ENCODE measurements around the gene CALCOCO1.

CALCOCO1 gene

DNA sequence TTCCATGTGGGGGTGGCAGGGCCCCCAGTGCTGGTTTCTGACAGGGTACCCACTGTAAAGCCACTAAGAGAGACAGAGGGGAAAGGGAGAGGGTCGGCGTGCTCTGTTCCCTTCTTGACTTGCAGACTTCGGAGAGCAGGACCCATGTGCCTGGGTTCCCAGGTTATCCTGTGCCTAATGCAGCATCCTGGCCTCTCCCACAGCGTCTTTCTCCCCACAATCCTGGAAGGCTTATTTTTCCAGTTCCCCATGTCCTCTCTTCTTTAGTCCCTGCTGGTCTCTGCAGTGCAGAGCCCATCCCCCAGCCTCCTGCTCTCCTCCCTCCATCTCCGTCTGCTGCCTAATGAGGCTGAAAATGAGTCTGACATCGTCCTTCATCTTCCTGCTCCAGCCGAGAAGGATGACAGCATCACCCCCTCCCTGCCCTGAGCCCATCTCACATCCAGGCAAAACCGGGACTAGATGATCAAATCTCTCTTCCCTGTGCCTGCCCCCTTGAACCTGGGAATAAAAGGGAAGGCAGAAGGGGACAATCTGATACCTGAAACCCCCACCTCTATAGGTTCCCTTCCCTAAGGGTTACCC lies 15.1 kb downstream of the CALCOCO1 start:
- H3K4me3 ChIP-seq (ENCODE audit: low read depth, low read length): no peak overlapping the region
- TF ChIP-seq, protein P1, sequence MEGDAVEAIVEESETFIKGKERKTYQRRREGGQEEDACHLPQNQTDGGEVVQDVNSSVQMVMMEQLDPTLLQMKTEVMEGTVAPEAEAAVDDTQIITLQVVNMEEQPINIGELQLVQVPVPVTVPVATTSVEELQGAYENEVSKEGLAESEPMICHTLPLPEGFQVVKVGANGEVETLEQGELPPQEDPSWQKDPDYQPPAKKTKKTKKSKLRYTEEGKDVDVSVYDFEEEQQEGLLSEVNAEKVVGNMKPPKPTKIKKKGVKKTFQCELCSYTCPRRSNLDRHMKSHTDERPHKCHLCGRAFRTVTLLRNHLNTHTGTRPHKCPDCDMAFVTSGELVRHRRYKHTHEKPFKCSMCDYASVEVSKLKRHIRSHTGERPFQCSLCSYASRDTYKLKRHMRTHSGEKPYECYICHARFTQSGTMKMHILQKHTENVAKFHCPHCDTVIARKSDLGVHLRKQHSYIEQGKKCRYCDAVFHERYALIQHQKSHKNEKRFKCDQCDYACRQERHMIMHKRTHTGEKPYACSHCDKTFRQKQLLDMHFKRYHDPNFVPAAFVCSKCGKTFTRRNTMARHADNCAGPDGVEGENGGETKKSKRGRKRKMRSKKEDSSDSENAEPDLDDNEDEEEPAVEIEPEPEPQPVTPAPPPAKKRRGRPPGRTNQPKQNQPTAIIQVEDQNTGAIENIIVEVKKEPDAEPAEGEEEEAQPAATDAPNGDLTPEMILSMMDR (IDR thresholded peaks at IDR 0.05; ENCODE audit: borderline replicate concordance, insufficient read depth, low read depth, low read length): no peak

GRCh38 chr12:53710091-53710490 lies 17.2 kb downstream of the CALCOCO1 start:
- no peak overlapping the region for H3K4me3 ChIP-seq (ENCODE audit: low read depth, low read length)
- TF ChIP-seq, protein P1 (IDR thresholded peaks at IDR 0.05; ENCODE audit: borderline replicate concordance, insufficient read depth, low read depth, low read length): no peak

DNA sequence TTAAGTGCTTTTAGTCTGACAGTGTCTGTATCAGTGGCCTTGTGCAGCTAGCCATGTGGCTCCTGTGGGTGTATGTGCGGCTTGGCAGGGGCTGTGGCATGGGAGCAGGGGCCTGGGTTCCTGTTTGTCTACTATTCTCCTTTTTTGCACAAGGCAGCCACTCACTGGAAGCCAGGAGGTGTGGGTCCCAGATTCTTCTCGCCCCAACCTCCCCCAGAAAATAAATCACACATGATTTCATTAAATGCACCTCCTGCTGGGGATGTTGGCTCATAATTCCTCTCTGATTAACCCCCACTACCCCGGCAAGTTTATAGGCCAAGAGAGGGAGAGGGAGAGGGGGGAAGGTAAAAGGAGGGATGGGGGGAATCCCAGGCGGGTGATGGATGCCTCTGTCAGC lies 17.6 kb downstream of the CALCOCO1 start:
- H3K4me3 ChIP-seq (ENCODE audit: low read depth, low read length): no peak overlapping the region
- TF ChIP-seq, protein P1 (IDR thresholded peaks at IDR 0.05; ENCODE audit: borderline replicate concordance, insufficient read depth, low read depth, low read length): no peak

GRCh38 chr12:53706080-53706479 lies 21.2 kb downstream of the CALCOCO1 start:
- no peak overlapping the region for H3K4me3 ChIP-seq (ENCODE audit: low read depth, low read length)

DNA sequence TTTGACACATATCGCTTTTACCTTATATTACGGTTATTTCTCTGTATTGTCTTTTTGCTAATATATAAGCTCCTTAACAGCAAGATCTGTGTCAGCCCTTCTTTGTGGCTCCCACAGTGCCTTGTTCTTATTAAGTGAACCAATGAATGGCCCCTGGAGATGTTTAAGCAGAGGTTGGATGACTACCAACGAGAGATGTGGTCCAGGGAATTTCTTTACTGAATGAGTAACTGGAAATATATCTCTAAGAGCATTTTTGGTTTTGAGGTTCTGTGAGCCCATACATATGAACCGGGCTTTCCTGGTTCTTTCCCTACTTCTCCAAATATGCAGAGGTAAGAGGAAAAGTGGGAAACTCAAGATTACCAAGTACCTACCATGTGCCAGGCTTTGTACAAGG lies 23.5 kb downstream of the CALCOCO1 start:
- TF ChIP-seq, protein P1 (IDR thresholded peaks at IDR 0.05; ENCODE audit: borderline replicate concordance, insufficient read depth, low read depth, low read length): no peak

More at GRCh38 chr12:53706080-53706479, 21.2 kb downstream of the CALCOCO1 start:
- TF ChIP-seq, protein P1 (IDR thresholded peaks at IDR 0.05; ENCODE audit: borderline replicate concordance, insufficient read depth, low read depth, low read length): no peak

GRCh38 chr12:53701518-53702264 lies 25.6 kb downstream of the CALCOCO1 start:
- no peak overlapping the region for H3K4me3 ChIP-seq (ENCODE audit: low read depth, low read length)
- TF ChIP-seq, protein P1 (IDR thresholded peaks at IDR 0.05; ENCODE audit: borderline replicate concordance, insufficient read depth, low read depth, low read length): peak; percentile 95

More for the DNA sequence above, 23.5 kb downstream of the CALCOCO1 start:
- H3K4me3 ChIP-seq (ENCODE audit: low read depth, low read length): no peak overlapping the region

- no peak overlapping the region for H3K4me3 ChIP-seq (ENCODE audit: low read depth, low read length)
- TF ChIP-seq, protein P1 (IDR thresholded peaks at IDR 0.05; ENCODE audit: borderline replicate concordance, insufficient read depth, low read depth, low read length): no peak
These were observed 26.7 kb downstream of the CALCOCO1 start for GRCh38 chr12:53700567-53700966.

All from GM12875 (cell line).